Activated naive CD4-positive, alpha-beta T cell (primary cell): ENCODE measurements around the gene TMEM236.

Experiments used
- DNase-seq, 4 experiments: peaks; one replicate each; lab custom pipeline; 2025; lab: John Stamatoyannopoulos, UW

The TMEM236 gene

GRCh38 chr10:17742918-17743317, 9.1 kb upstream of the TMEM236 start:
- peak; percentile 3 to 62 (median 46) for DNase-seq

GRCh38 chr10:17743437-17743836, 8.6 kb upstream of the TMEM236 start:
- no peak for DNase-seq

GRCh38 chr10:17744341-17744861, 7.6 kb upstream of the TMEM236 start:
- no peak for DNase-seq

- no peak for DNase-seq
Observed at GRCh38 chr10:17747883-17748550, 4.0 kb upstream of the TMEM236 start.

- DNase-seq: no peak
Observed at GRCh38 chr10:17749890-17750289, 2.1 kb upstream of the TMEM236 start.

- no peak for DNase-seq
Observed at GRCh38 chr10:17756557-17757217, 4.7 kb downstream of the TMEM236 start.

- no peak for DNase-seq
Observed at GRCh38 chr10:17758200-17758599, 6.2 kb downstream of the TMEM236 start.

GRCh38 chr10:17758896-17759295, 6.9 kb downstream of the TMEM236 start:
- DNase-seq: no peak

GRCh38 chr10:17764142-17764541, 12.1 kb downstream of the TMEM236 start:
- no peak for DNase-seq

- no peak for DNase-seq
Observed at GRCh38 chr10:17765602-17766001, 13.6 kb downstream of the TMEM236 start.

- no peak for DNase-seq
Observed at GRCh38 chr10:17766731-17767130, 14.7 kb downstream of the TMEM236 start.

GRCh38 chr10:17768496-17768895, 16.5 kb downstream of the TMEM236 start:
- no peak for DNase-seq

GRCh38 chr10:17768957-17769356, 17.0 kb downstream of the TMEM236 start:
- no peak for DNase-seq

GRCh38 chr10:17771017-17771416, 19.0 kb downstream of the TMEM236 start:
- DNase-seq: no peak

- no peak for DNase-seq
Observed at GRCh38 chr10:17779784-17780183, 27.8 kb downstream of the TMEM236 start.

GRCh38 chr10:17780727-17781126, 28.7 kb downstream of the TMEM236 start:
- no peak for DNase-seq

GRCh38 chr10:17781856-17782255, 29.9 kb downstream of the TMEM236 start:
- no peak for DNase-seq

- no peak for DNase-seq
Observed at GRCh38 chr10:17782921-17783665, 31.1 kb downstream of the TMEM236 start.

- DNase-seq: no peak
Observed at GRCh38 chr10:17783751-17784150, 31.8 kb downstream of the TMEM236 start.

GRCh38 chr10:17784688-17785087, 32.7 kb downstream of the TMEM236 start:
- no peak for DNase-seq

- no peak for DNase-seq
Observed at GRCh38 chr10:17785276-17785930, 33.4 kb downstream of the TMEM236 start.
